LNCaP clone FGC (cell line): ENCODE results near the gene UBE2J2.

Source experiments
- DNase-seq: peaks from one replicate; pipeline ENCODE4 v3.0.0-alpha.2; 2011; ENCODE audit warnings: low read depth
- H3K4me3 ChIP-seq: 2 replicates; pipeline ENCODE4 v1.5.1; 2011; ENCODE audit warnings: mild to moderate bottlenecking, low read depth, low read length, control low read depth
- TF ChIP-seq, protein P1 (sequence below): IDR thresholded peaks from 2 replicates; pipeline ENCODE4 v1.5.1; 2012; ENCODE audit warnings: mild to moderate bottlenecking; ENCODE audit not compliant: control insufficient read depth, insufficient read depth; ENCODE audit errors: extremely low read depth

UBE2J2 gene

GRCh38 chr1:1264868-1265272 lies 8.8 kb downstream of the UBE2J2 start:
- DNase-seq = no peak
- no peak overlapping the region for H3K4me3 ChIP-seq
- TF ChIP-seq, protein P1, sequence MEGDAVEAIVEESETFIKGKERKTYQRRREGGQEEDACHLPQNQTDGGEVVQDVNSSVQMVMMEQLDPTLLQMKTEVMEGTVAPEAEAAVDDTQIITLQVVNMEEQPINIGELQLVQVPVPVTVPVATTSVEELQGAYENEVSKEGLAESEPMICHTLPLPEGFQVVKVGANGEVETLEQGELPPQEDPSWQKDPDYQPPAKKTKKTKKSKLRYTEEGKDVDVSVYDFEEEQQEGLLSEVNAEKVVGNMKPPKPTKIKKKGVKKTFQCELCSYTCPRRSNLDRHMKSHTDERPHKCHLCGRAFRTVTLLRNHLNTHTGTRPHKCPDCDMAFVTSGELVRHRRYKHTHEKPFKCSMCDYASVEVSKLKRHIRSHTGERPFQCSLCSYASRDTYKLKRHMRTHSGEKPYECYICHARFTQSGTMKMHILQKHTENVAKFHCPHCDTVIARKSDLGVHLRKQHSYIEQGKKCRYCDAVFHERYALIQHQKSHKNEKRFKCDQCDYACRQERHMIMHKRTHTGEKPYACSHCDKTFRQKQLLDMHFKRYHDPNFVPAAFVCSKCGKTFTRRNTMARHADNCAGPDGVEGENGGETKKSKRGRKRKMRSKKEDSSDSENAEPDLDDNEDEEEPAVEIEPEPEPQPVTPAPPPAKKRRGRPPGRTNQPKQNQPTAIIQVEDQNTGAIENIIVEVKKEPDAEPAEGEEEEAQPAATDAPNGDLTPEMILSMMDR = no peak

GRCh38 chr1:1264026-1264425 lies 9.6 kb downstream of the UBE2J2 start:
- no peak for DNase-seq
- TF ChIP-seq, protein P1 = no peak
- no peak overlapping the region for H3K4me3 ChIP-seq

DNA sequence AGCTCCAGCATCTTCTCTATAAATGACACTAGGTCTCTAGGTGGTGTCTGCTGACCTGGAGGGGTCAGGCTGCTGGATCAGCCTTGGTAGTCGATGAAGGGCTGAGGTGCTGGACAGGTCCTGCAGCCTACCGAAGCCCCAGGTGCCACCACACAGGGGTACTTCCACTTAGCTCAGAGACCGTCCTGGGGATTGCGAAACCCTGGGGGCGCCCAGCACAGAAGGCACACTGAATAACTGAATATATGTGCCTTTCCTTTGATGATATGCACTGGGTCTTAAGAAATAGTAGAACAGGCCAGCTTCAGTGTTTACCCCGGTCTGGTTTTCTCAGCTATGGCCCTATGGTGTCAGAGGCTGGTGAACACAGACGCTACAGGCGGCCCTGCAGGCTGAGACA lies 10.9 kb downstream of the UBE2J2 start:
- TF ChIP-seq, protein P1 = no peak
- no peak overlapping the region for H3K4me3 ChIP-seq
- DNase-seq = no peak

DNA sequence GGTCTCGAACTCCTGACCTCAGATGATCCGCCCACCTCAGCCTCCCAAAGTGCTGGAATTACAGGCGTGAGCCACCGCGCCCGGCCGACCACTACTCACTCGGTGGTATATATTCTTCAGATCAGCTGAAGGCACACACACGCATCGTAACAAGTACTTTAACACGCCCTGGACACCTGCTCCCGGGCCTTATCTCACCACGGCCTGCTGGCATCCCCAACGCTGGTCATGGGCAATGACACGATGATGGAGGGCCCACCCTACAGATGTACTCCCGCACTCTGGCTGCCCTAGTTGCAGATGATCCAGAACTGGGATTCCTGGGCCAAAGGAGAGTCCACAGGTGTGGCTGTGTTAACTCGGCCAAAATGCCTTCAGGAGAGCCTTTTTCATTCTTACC lies 11.6 kb downstream of the UBE2J2 start:
- no peak overlapping the region for H3K4me3 ChIP-seq
- no peak for DNase-seq
- TF ChIP-seq, protein P1 = no peak

GRCh38 chr1:1260843-1261560 lies 12.7 kb downstream of the UBE2J2 start:
- no peak for DNase-seq

GRCh38 chr1:1259951-1260600 lies 13.6 kb downstream of the UBE2J2 start:
- no peak overlapping the region for H3K4me3 ChIP-seq
- no peak for DNase-seq
- TF ChIP-seq, protein P1 = no peak

More at GRCh38 chr1:1260843-1261560, 12.7 kb downstream of the UBE2J2 start:
- TF ChIP-seq, protein P1 = no peak
- H3K4me3 ChIP-seq = no peak overlapping the region
